GM21381 (cell line): ENCODE results near the gene LRMDA.

ENCODE experiments used
- ATAC-seq: cut with Tn5 transposase; IDR thresholded peaks from one replicate; pipeline ENCODE4 v1.9.1; 2021; ENCODE audit warnings: mild to moderate bottlenecking, moderate library complexity; ENCODE audit not compliant: unreplicated experiment

Gene LRMDA

GRCh38 chr10:75431180-75432111 is at the start of gene LRMDA:
TSS of gene LRMDA (plus strand) at chr10:75431624.
- ATAC-seq: no peak

- ATAC-seq: no peak
These were observed 45.3 kb upstream of the LRMDA start for GRCh38 chr10:75386128-75386527.

- no peak for ATAC-seq
These were observed 43.3 kb upstream of the LRMDA start for GRCh38 chr10:75388082-75388481.

GRCh38 chr10:75390178-75390577 is 41.2 kb upstream of the LRMDA start:
- ATAC-seq: no peak

GRCh38 chr10:75392271-75392670 is 39.2 kb upstream of the LRMDA start:
- ATAC-seq: no peak

GRCh38 chr10:75392744-75393143 is 38.7 kb upstream of the LRMDA start:
- ATAC-seq: no peak

- no peak for ATAC-seq
These were observed 37.2 kb upstream of the LRMDA start for GRCh38 chr10:75394221-75394620.

GRCh38 chr10:75395066-75395931 is 36.1 kb upstream of the LRMDA start:
- no peak for ATAC-seq

GRCh38 chr10:75395932-75396630 is 35.3 kb upstream of the LRMDA start:
- ATAC-seq: no peak

GRCh38 chr10:75396631-75397495 is 34.6 kb upstream of the LRMDA start:
- ATAC-seq: no peak

- ATAC-seq: no peak
These were observed 33.8 kb upstream of the LRMDA start for GRCh38 chr10:75397496-75398199.

GRCh38 chr10:75398200-75398691 is 33.2 kb upstream of the LRMDA start:
- ATAC-seq: no peak

GRCh38 chr10:75398692-75399460 is 32.5 kb upstream of the LRMDA start:
- no peak for ATAC-seq

GRCh38 chr10:75399461-75400162 is 31.8 kb upstream of the LRMDA start:
- ATAC-seq: no peak

GRCh38 chr10:75400163-75400770 is 31.2 kb upstream of the LRMDA start:
- ATAC-seq: no peak

GRCh38 chr10:75400771-75401568 is 30.5 kb upstream of the LRMDA start:
- no peak for ATAC-seq
